ENCODE data around the gene SLX4IP. TPM values are rescaled to one million over a fixed set of nuclear protein-coding genes. Genes with fewer than 3 reads are reported as not detected.
A peak's percentile ranks its signal among the peaks of the same experiment; 100 is the strongest.

Gene SLX4IP
- total RNA-seq, 1 experiment from 2014 or later: 7.4 TPM

- H3K27ac Mint-ChIP-seq: 0 out of 2 replicates have a peak overlapping the region, but pooled peaks have one; percentile 58
- H3K9me3 Mint-ChIP-seq: no peaks in the 10 kb centered on the region
- no peaks in the 10 kb centered on the region for H3K36me3 Mint-ChIP-seq
- H3K27me3 Mint-ChIP-seq (ENCODE audit: low read depth): no peaks in the 10 kb centered on the region
- DNase-seq (ENCODE audit: low spot score) (no peak), ATAC-seq (no peak)
- peaks cover 48% of the 10 kb centered on the region for H3K4me1 Mint-ChIP-seq
- ChIA-PET CTCF (interaction anchor here (1.6 kb wide), 1 partner anchor 15 kb away, joined by 4 read pairs; no protein-coding TSS in a partner anchor), POLR2A (no interaction called here)
- no peak overlapping the region for H3K4me3 Mint-ChIP-seq
- TF ChIP-seq HMGA2 (CRISPR knock-in tag; IDR thresholded peaks at IDR 0.05) (no peak), ZNF232 (CRISPR knock-in tag; IDR thresholded peaks at IDR 0.05) (no peak), ZBTB43 (CRISPR knock-in tag; IDR thresholded peaks at IDR 0.05) (no peak), ZBTB21 (CRISPR knock-in tag; IDR thresholded peaks at IDR 0.05; ENCODE audit: borderline replicate concordance) (no peak), ESRRA (CRISPR knock-in tag; IDR thresholded peaks at IDR 0.05; ENCODE audit: borderline replicate concordance) (no peak), ERG (CRISPR knock-in tag; IDR thresholded peaks at IDR 0.05) (no peak), SOX15 (CRISPR knock-in tag; IDR thresholded peaks at IDR 0.05) (no peak), ZNF263 (CRISPR knock-in tag; IDR thresholded peaks at IDR 0.05; ENCODE audit: low read depth) (no peak), ETV6 (CRISPR knock-in tag; IDR thresholded peaks at IDR 0.05) (no peak)
- TF ChIP-seq, protein P1, sequence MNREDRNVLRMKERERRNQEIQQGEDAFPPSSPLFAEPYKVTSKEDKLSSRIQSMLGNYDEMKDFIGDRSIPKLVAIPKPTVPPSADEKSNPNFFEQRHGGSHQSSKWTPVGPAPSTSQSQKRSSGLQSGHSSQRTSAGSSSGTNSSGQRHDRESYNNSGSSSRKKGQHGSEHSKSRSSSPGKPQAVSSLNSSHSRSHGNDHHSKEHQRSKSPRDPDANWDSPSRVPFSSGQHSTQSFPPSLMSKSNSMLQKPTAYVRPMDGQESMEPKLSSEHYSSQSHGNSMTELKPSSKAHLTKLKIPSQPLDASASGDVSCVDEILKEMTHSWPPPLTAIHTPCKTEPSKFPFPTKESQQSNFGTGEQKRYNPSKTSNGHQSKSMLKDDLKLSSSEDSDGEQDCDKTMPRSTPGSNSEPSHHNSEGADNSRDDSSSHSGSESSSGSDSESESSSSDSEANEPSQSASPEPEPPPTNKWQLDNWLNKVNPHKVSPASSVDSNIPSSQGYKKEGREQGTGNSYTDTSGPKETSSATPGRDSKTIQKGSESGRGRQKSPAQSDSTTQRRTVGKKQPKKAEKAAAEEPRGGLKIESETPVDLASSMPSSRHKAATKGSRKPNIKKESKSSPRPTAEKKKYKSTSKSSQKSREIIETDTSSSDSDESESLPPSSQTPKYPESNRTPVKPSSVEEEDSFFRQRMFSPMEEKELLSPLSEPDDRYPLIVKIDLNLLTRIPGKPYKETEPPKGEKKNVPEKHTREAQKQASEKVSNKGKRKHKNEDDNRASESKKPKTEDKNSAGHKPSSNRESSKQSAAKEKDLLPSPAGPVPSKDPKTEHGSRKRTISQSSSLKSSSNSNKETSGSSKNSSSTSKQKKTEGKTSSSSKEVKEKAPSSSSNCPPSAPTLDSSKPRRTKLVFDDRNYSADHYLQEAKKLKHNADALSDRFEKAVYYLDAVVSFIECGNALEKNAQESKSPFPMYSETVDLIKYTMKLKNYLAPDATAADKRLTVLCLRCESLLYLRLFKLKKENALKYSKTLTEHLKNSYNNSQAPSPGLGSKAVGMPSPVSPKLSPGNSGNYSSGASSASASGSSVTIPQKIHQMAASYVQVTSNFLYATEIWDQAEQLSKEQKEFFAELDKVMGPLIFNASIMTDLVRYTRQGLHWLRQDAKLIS (CRISPR knock-in tag; IDR thresholded peaks at IDR 0.05; ENCODE audit: borderline replicate concordance): no peak
Measured at GRCh38 chr20:10521836-10522235, 86.7 kb downstream of the SLX4IP start.

DNA sequence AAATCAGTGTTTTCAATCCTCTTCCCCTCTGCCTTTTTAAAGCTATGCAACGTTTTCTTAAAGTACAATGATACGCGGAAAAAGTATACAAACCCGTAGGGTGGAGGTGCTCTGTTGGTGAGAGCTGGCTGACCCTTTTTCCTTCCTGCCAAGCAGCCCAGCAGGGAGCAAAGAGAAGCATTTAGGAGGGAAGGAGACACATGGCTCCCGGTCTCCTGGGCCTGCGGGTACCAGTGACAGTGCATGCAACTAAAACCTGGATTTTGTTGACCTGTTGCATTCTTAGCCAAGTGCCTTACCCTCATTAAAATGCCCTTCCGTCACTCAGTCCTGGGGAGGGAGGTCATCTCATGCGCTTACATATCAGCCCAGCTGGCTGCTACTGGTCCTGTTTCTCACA, 87.2 kb downstream of the SLX4IP start:
- no peak for DNase-seq (ENCODE audit: low spot score)
- H3K27me3 Mint-ChIP-seq (ENCODE audit: low read depth): no peaks in the 10 kb centered on the region
- no peak for ATAC-seq
- peaks cover 48% of the 10 kb centered on the region for H3K4me1 Mint-ChIP-seq
- POLR2A ChIA-PET: no interaction called here
- H3K27ac Mint-ChIP-seq: peak overlapping the region; percentile 58; the same call in 1 of the 2 replicates
- no peak overlapping the region for H3K4me3 Mint-ChIP-seq
- CTCF ChIA-PET: interaction anchor here (1.6 kb wide), 1 partner anchor 14 kb away, joined by 4 read pairs; no protein-coding TSS in a partner anchor
- no peaks in the 10 kb centered on the region for H3K9me3 Mint-ChIP-seq
- H3K36me3 Mint-ChIP-seq: no peaks in the 10 kb centered on the region
- TF ChIP-seq ZMAT4 (CRISPR knock-in tag; IDR thresholded peaks at IDR 0.05): no peak
- TF ChIP-seq ZNF281 (CRISPR knock-in tag; IDR thresholded peaks at IDR 0.05): no peak
- TF ChIP-seq PRRX2 (CRISPR knock-in tag; IDR thresholded peaks at IDR 0.05): no peak
- TF ChIP-seq ZNF232 (CRISPR knock-in tag; IDR thresholded peaks at IDR 0.05): no peak
- TF ChIP-seq, protein P2, sequence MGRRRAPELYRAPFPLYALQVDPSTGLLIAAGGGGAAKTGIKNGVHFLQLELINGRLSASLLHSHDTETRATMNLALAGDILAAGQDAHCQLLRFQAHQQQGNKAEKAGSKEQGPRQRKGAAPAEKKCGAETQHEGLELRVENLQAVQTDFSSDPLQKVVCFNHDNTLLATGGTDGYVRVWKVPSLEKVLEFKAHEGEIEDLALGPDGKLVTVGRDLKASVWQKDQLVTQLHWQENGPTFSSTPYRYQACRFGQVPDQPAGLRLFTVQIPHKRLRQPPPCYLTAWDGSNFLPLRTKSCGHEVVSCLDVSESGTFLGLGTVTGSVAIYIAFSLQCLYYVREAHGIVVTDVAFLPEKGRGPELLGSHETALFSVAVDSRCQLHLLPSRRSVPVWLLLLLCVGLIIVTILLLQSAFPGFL (CRISPR knock-in tag; IDR thresholded peaks at IDR 0.05; ENCODE audit: borderline replicate concordance): no peak
- TF ChIP-seq IRF1 (CRISPR knock-in tag; IDR thresholded peaks at IDR 0.05): no peak
- TF ChIP-seq, protein P3, sequence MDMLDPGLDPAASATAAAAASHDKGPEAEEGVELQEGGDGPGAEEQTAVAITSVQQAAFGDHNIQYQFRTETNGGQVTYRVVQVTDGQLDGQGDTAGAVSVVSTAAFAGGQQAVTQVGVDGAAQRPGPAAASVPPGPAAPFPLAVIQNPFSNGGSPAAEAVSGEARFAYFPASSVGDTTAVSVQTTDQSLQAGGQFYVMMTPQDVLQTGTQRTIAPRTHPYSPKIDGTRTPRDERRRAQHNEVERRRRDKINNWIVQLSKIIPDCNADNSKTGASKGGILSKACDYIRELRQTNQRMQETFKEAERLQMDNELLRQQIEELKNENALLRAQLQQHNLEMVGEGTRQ (CRISPR knock-in tag; IDR thresholded peaks at IDR 0.05): no peak
- TF ChIP-seq, protein P1 (CRISPR knock-in tag; IDR thresholded peaks at IDR 0.05; ENCODE audit: borderline replicate concordance): no peak
- TF ChIP-seq HMGA2 (CRISPR knock-in tag; IDR thresholded peaks at IDR 0.05): no peak
- TF ChIP-seq NFE2L1 (CRISPR knock-in tag; IDR thresholded peaks at IDR 0.05): no peak
- no peak for TF ChIP-seq RELA (CRISPR knock-in tag; IDR thresholded peaks at IDR 0.05; ENCODE audit: borderline replicate concordance)

Data from WTC11 (cell line).